Measurements from ENCODE around the gene ARMH3.

ARMH3 gene

GRCh38 chr10:101974091-101974971 lies 81.6 kb downstream of the ARMH3 start:
- no peak for DNase-seq

- no peak for DNase-seq
These were observed 83.2 kb downstream of the ARMH3 start for GRCh38 chr10:101972761-101973160.

GRCh38 chr10:101969412-101969922 lies 86.5 kb downstream of the ARMH3 start:
- no peak for DNase-seq

GRCh38 chr10:101968940-101969321 lies 87.0 kb downstream of the ARMH3 start:
- no peak for DNase-seq

GRCh38 chr10:101968286-101968939 lies 87.6 kb downstream of the ARMH3 start:
- no peak for DNase-seq

- no peak for DNase-seq
These were observed 88.3 kb downstream of the ARMH3 start for GRCh38 chr10:101967713-101968112.

GRCh38 chr10:101967119-101967518 lies 88.9 kb downstream of the ARMH3 start:
- DNase-seq: no peak

GRCh38 chr10:101965075-101965765 lies 90.8 kb downstream of the ARMH3 start:
- DNase-seq: no peak

- no peak for DNase-seq
These were observed 94.1 kb downstream of the ARMH3 start for GRCh38 chr10:101961591-101962498.

- no peak for DNase-seq
These were observed 95.0 kb downstream of the ARMH3 start for GRCh38 chr10:101960879-101961395.

GRCh38 chr10:101959346-101959916 lies 96.5 kb downstream of the ARMH3 start:
- no peak for DNase-seq

GRCh38 chr10:101958691-101959090 lies 97.3 kb downstream of the ARMH3 start:
- no peak for DNase-seq

- no peak for DNase-seq
These were observed 99.1 kb downstream of the ARMH3 start for GRCh38 chr10:101956898-101957297.

- DNase-seq: no peak
These were observed 99.9 kb downstream of the ARMH3 start for GRCh38 chr10:101956117-101956516.

GRCh38 chr10:101952191-101952590 lies 103.8 kb downstream of the ARMH3 start:
- no peak for DNase-seq

GRCh38 chr10:101950213-101950612 lies 105.8 kb downstream of the ARMH3 start:
- DNase-seq: no peak

- no peak for DNase-seq
These were observed 114.1 kb downstream of the ARMH3 start for GRCh38 chr10:101941871-101942270.

GRCh38 chr10:101940916-101941315 lies 115.1 kb downstream of the ARMH3 start:
- DNase-seq: no peak

GRCh38 chr10:101939729-101940128 lies 116.2 kb downstream of the ARMH3 start:
- no peak for DNase-seq

- DNase-seq: no peak
These were observed 116.8 kb downstream of the ARMH3 start for GRCh38 chr10:101939008-101939648.

All from right forelimb (tissue), 1 donor.